Measurements from ENCODE around the gene CCDC15.

GRCh38 chr11:125063429-125064043, 109.5 kb downstream of the CCDC15 start:
- TF ChIP-seq CTCF (IDR thresholded peaks at IDR 0.05) (no peak), POLR2AphosphoS5 (IDR thresholded peaks at IDR 0.05) (no peak)
